ENCODE results near the gene FRS3. TPM values are rescaled to one million over a fixed set of nuclear protein-coding genes. Genes with fewer than 3 reads are reported as not detected.

The FRS3 gene
- total RNA-seq, 1 experiment from 2014 or later: 9.5 TPM

DNA sequence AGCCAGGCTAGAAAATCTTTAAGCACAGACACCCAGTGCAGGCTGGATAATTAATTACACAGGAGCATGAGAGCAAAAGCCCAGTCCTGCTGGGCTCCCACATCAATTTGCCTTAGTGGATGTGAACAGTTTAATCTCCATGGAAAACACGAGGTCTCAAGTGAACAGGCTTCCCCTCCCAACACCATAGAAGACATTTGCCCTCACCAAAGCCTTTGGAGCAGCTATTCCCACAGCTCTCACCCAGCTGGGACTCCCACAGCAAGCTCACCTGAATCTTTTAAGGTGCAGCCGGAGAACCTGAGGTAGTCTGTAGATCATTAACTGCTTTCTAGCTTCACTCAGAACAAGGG lies 19.8 kb upstream of the FRS3 start:
- no peaks in the 10 kb centered on the region for H3K36me3 ChIP-seq (ENCODE audit: insufficient read depth, low read length)

GRCh38 chr6:41798901-41799558 lies 19.3 kb upstream of the FRS3 start:
- H3K27ac ChIP-seq (ENCODE audit: low read length): no peak overlapping the region
- no peaks in the 10 kb centered on the region for H3K36me3 ChIP-seq (ENCODE audit: insufficient read depth, low read length)
- H3K4me1 ChIP-seq (ENCODE audit: low read length): no peaks in the 10 kb centered on the region
- H2AFZ ChIP-seq (ENCODE audit: low read length): no peak overlapping the region
- H3K4me2 ChIP-seq (ENCODE audit: low read depth, low read length, poor library complexity, severe bottlenecking): no peak overlapping the region
- H3K9me3 ChIP-seq (ENCODE audit: low read length): no peaks in the 10 kb centered on the region
- no peak overlapping the region for H3K4me3 ChIP-seq (ENCODE audit: low read length)
- no peak for DNase-seq
- H4K20me1 ChIP-seq (ENCODE audit: insufficient read depth, low read depth, low read length): no peaks in the 10 kb centered on the region
- no peaks in the 10 kb centered on the region for H3K9me2 ChIP-seq (replicated peaks; ENCODE audit: insufficient read depth, low read length)
- H3K9ac ChIP-seq (ENCODE audit: low read length): no peak overlapping the region
- peaks cover 17% of the 10 kb centered on the region for H3K79me2 ChIP-seq (ENCODE audit: low read length)
- no peaks in the 10 kb centered on the region for H3K27me3 ChIP-seq (ENCODE audit: low read length)

More for the DNA sequence above, 19.8 kb upstream of the FRS3 start:
- Histone ChIP-seq H4K20me1 (ENCODE audit: insufficient read depth, low read depth, low read length) (no peaks in the 10 kb centered on the region), H3K9me3 (ENCODE audit: low read length) (no peaks in the 10 kb centered on the region), H2AFZ (ENCODE audit: low read length) (no peak overlapping the region), H3K4me3 (ENCODE audit: low read length) (no peak overlapping the region), H3K4me2 (ENCODE audit: low read depth, low read length, poor library complexity, severe bottlenecking) (no peak overlapping the region), H3K4me1 (ENCODE audit: low read length) (no peaks in the 10 kb centered on the region), H3K27me3 (ENCODE audit: low read length) (no peaks in the 10 kb centered on the region), H3K9me2 (replicated peaks; ENCODE audit: insufficient read depth, low read length) (no peaks in the 10 kb centered on the region), H3K79me2 (ENCODE audit: low read length) (peaks cover 17% of the 10 kb centered on the region), H3K27ac (ENCODE audit: low read length) (no peak overlapping the region), H3K9ac (ENCODE audit: low read length) (no peak overlapping the region)
- no peak for DNase-seq

DNA sequence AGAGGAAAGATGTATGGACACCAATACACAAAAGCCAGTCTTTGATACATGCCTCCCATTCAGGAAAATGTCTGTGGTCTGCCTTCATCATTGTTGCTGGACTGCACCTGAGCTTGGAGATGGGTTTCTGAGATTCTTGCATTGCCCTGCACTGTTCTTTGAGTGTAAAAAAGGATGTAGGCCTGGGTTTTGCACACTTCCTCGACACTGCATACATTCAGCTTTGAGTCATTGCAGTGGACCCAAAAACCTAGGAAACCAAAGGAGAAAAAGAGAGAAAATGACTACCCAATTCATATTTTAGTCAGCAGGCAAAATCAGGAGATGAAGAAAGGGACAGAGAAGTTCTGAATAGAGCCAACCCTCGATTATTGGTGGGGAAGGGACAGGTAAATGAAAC lies 16.8 kb upstream of the FRS3 start:
- no peak for DNase-seq
- Histone ChIP-seq H3K9ac (ENCODE audit: low read length) (no peak overlapping the region), H3K79me2 (ENCODE audit: low read length) (peaks cover 12% of the 10 kb centered on the region), H3K4me3 (ENCODE audit: low read length) (no peak overlapping the region), H3K9me2 (replicated peaks; ENCODE audit: insufficient read depth, low read length) (no peaks in the 10 kb centered on the region), H3K27ac (ENCODE audit: low read length) (no peak overlapping the region), H2AFZ (ENCODE audit: low read length) (no peak overlapping the region), H3K4me2 (ENCODE audit: low read depth, low read length, poor library complexity, severe bottlenecking) (no peak overlapping the region), H3K36me3 (ENCODE audit: insufficient read depth, low read length) (no peaks in the 10 kb centered on the region; the same call in 1 of the 2 replicates), H3K4me1 (ENCODE audit: low read length) (no peaks in the 10 kb centered on the region), H4K20me1 (ENCODE audit: insufficient read depth, low read depth, low read length) (no peaks in the 10 kb centered on the region), H3K27me3 (ENCODE audit: low read length) (no peaks in the 10 kb centered on the region), H3K9me3 (ENCODE audit: low read length) (no peaks in the 10 kb centered on the region)

DNA sequence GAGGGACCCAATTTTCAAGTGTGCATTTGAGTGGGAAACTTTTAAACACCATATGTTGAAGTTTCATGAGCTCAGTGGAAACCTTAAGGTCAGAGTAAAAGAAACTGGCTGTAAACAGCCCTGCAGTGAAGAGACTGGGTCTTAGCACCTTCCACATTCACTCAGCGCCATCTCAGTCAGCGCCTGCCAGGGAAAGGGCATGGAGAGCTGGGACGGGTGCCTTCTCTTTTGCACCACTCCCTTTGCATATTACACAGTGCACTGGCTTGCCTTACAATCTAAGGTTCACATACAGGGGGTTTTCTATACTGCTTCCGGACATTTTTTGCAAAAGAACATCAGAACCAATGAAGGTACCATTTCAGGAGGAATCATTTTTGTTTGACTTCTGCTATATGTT lies 12.3 kb upstream of the FRS3 start:
- H3K4me3 ChIP-seq (ENCODE audit: low read length): no peak overlapping the region
- no peaks in the 10 kb centered on the region for H4K20me1 ChIP-seq (ENCODE audit: insufficient read depth, low read depth, low read length)
- peaks cover 22% of the 10 kb centered on the region; the same call in 1 of the 2 replicates for H3K36me3 ChIP-seq (ENCODE audit: insufficient read depth, low read length)

GRCh38 chr6:41791305-41791704 lies 11.6 kb upstream of the FRS3 start:
- H3K4me2 ChIP-seq (ENCODE audit: low read depth, low read length, poor library complexity, severe bottlenecking): no peak overlapping the region
- no peak overlapping the region for H2AFZ ChIP-seq (ENCODE audit: low read length)
- no peaks in the 10 kb centered on the region for H3K27me3 ChIP-seq (ENCODE audit: low read length)
- H3K79me2 ChIP-seq (ENCODE audit: low read length): peaks cover 23% of the 10 kb centered on the region
- peaks cover 12% of the 10 kb centered on the region for H3K4me1 ChIP-seq (ENCODE audit: low read length)
- DNase-seq: no peak
- no peaks in the 10 kb centered on the region for H3K9me3 ChIP-seq (ENCODE audit: low read length)
- H4K20me1 ChIP-seq (ENCODE audit: insufficient read depth, low read depth, low read length): no peaks in the 10 kb centered on the region
- peaks cover 22% of the 10 kb centered on the region; the same call in 1 of the 2 replicates for H3K36me3 ChIP-seq (ENCODE audit: insufficient read depth, low read length)
- H3K9ac ChIP-seq (ENCODE audit: low read length): no peak overlapping the region
- H3K4me3 ChIP-seq (ENCODE audit: low read length): no peak overlapping the region
- H3K9me2 ChIP-seq (replicated peaks; ENCODE audit: insufficient read depth, low read length): no peaks in the 10 kb centered on the region
- no peak overlapping the region for H3K27ac ChIP-seq (ENCODE audit: low read length)

More for the DNA sequence above, 12.3 kb upstream of the FRS3 start:
- Histone ChIP-seq H3K9ac (ENCODE audit: low read length) (no peak overlapping the region), H3K4me1 (ENCODE audit: low read length) (peaks cover 12% of the 10 kb centered on the region), H3K27ac (ENCODE audit: low read length) (no peak overlapping the region), H3K9me3 (ENCODE audit: low read length) (no peaks in the 10 kb centered on the region), H2AFZ (ENCODE audit: low read length) (no peak overlapping the region), H3K4me2 (ENCODE audit: low read depth, low read length, poor library complexity, severe bottlenecking) (no peak overlapping the region), H3K27me3 (ENCODE audit: low read length) (no peaks in the 10 kb centered on the region), H3K79me2 (ENCODE audit: low read length) (peaks cover 23% of the 10 kb centered on the region), H3K9me2 (replicated peaks; ENCODE audit: insufficient read depth, low read length) (no peaks in the 10 kb centered on the region)
- DNase-seq: no peak

- H3K27ac ChIP-seq (ENCODE audit: low read length): no peak overlapping the region
These were observed 10.3 kb upstream of the FRS3 start for GRCh38 chr6:41790045-41790444.

GRCh38 chr6:41789390-41789724 lies 9.7 kb upstream of the FRS3 start:
- no peak for DNase-seq
- Histone ChIP-seq H3K27ac (ENCODE audit: low read length) (no peak overlapping the region), H3K36me3 (ENCODE audit: insufficient read depth, low read length) (peaks cover 22% of the 10 kb centered on the region; the same call in 1 of the 2 replicates), H3K27me3 (ENCODE audit: low read length) (no peaks in the 10 kb centered on the region), H3K9ac (ENCODE audit: low read length) (peak overlapping the region; percentile 10; the same call in 1 of the 2 replicates), H3K9me2 (replicated peaks; ENCODE audit: insufficient read depth, low read length) (no peaks in the 10 kb centered on the region), H2AFZ (ENCODE audit: low read length) (no peak overlapping the region), H3K4me1 (ENCODE audit: low read length) (peaks cover 31% of the 10 kb centered on the region), H3K4me2 (ENCODE audit: low read depth, low read length, poor library complexity, severe bottlenecking) (peak overlapping the region; percentile 68), H3K9me3 (ENCODE audit: low read length) (no peaks in the 10 kb centered on the region), H3K4me3 (ENCODE audit: low read length) (peak overlapping the region; percentile 81; the same call in 1 of the 2 replicates), H4K20me1 (ENCODE audit: insufficient read depth, low read depth, low read length) (peaks cover 5% of the 10 kb centered on the region; the same call in 1 of the 2 replicates), H3K79me2 (ENCODE audit: low read length) (peaks cover 23% of the 10 kb centered on the region)

More at GRCh38 chr6:41790045-41790444, 10.3 kb upstream of the FRS3 start:
- Histone ChIP-seq H3K4me2 (ENCODE audit: low read depth, low read length, poor library complexity, severe bottlenecking) (no peak overlapping the region), H3K36me3 (ENCODE audit: insufficient read depth, low read length) (peaks cover 22% of the 10 kb centered on the region; the same call in 1 of the 2 replicates), H3K9me2 (replicated peaks; ENCODE audit: insufficient read depth, low read length) (no peaks in the 10 kb centered on the region), H3K4me3 (ENCODE audit: low read length) (no peak overlapping the region), H3K9ac (ENCODE audit: low read length) (no peak overlapping the region), H3K4me1 (ENCODE audit: low read length) (peaks cover 24% of the 10 kb centered on the region), H3K9me3 (ENCODE audit: low read length) (no peaks in the 10 kb centered on the region), H2AFZ (ENCODE audit: low read length) (no peak overlapping the region), H3K79me2 (ENCODE audit: low read length) (peaks cover 23% of the 10 kb centered on the region), H4K20me1 (ENCODE audit: insufficient read depth, low read depth, low read length) (peaks cover under 1% of the 10 kb centered on the region; the same call in 1 of the 2 replicates), H3K27me3 (ENCODE audit: low read length) (no peaks in the 10 kb centered on the region)
- DNase-seq: no peak

DNA sequence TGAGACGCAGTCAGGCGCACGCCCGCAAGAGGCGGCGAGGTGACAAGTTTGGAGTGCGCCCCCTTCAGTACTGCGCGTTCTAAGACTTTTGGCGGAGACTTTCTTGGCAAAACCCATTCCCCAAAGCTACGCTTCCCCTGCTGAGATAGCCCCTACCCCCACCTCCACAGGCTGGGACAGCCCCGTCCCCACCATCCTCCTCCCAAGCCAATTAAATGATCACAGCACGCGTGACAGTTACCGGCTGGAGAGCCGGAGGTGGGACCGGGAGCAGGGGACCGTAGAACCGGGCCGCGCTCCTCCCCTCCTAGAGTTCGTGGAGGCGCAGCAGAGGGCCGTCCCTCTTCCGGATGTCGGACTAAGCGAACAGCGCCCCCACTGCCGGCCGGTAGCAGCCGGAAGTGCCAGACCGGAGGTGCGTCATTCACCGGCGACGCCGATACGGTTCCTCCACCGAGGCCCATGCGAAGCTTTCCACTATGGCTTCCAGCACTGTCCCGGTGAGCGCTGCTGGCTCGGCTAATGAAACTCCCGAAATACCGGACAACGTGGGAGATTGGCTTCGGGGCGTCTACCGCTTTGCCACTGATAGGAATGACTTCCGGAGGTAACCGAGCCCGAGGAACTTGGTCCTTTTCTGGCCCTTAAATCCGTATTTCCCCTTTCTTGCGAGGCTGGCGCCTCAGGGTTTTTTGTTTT lies 7.7 kb upstream of the FRS3 start, which contains the start of gene TOMM6:
Gene TOMM6, plus strand, starts transcription at position 476 of the 699 bp plus-strand sequence. Its CDS starts 4 bp downstream, at position 480.
- Histone ChIP-seq H3K4me1 (ENCODE audit: low read length) (peaks cover 33% of the 10 kb centered on the region), H3K4me2 (ENCODE audit: low read depth, low read length, poor library complexity, severe bottlenecking) (peak within 1 kb of the TSS; percentile 68), H3K9me2 (replicated peaks; ENCODE audit: insufficient read depth, low read length) (no peaks in the 10 kb centered on the region), H3K36me3 (ENCODE audit: insufficient read depth, low read length) (peaks cover 22% of the 10 kb centered on the region; the same call in 1 of the 2 replicates), H3K9ac (ENCODE audit: low read length) (peak within 1 kb of the TSS; percentile 89), H3K27ac (ENCODE audit: low read length) (peak within 1 kb of the TSS; percentile 80), H2AFZ (ENCODE audit: low read length) (peak within 1 kb of the TSS; percentile 69; the same call in 1 of the 2 replicates), H3K27me3 (ENCODE audit: low read length) (no peaks in the 10 kb centered on the region), H3K9me3 (ENCODE audit: low read length) (no peaks in the 10 kb centered on the region), H3K79me2 (ENCODE audit: low read length) (peaks cover 23% of the 10 kb centered on the region), H3K4me3 (ENCODE audit: low read length) (peak within 1 kb of the TSS; percentile 81), H4K20me1 (ENCODE audit: insufficient read depth, low read depth, low read length) (peaks cover 5% of the 10 kb centered on the region; the same call in 1 of the 2 replicates)
- peak; percentile 99 for DNase-seq

Data from Karpas-422 (cell line).